NT2/D1 (cell line): ENCODE measurements around the gene TANC1.

Experiments used
- SUZ12 ChIP-seq: IDR thresholded peaks from 2 replicates; pipeline ENCODE4 v1.6.1; 2011; ENCODE audit not compliant: insufficient read length, insufficient read depth; ENCODE audit errors: extremely low read depth
- YY1 ChIP-seq: IDR thresholded peaks from 2 replicates; pipeline ENCODE4 v1.6.1; 2011; ENCODE audit not compliant: insufficient read length, insufficient read depth
- ZNF274 ChIP-seq: IDR thresholded peaks from 2 replicates; pipeline ENCODE4 v1.6.1; 2011; ENCODE audit warnings: mild to moderate bottlenecking, low read depth, low read length

GRCh38 chr2:159098361-159098760 is 129.9 kb downstream of the TANC1 start:
- TF ChIP-seq ZNF274 (no peak), SUZ12 (no peak), YY1 (no peak)
